Peyer's patch (tissue), 4 donors: ENCODE data around the gene SRGAP2C.
"Not testable (repeated sequence)": the region's sequence is repeated elsewhere in the genome, so short reads cannot be mapped to it uniquely, and the experiment has no call there.

Experiments
- POLR2A ChIP-seq, 2 donors: fragments of 450-650 bp; IDR thresholded peaks; one replicate each; pipeline ENCODE4 v1.5.1; 2017; ENCODE audit warnings: antibody characterized with exemption in 2 of 2, mild to moderate bottlenecking in 2 of 2, moderate library complexity in 2 of 2
- TF ChIP-seq, protein P1 (sequence below), 6 experiments: fragments of 450-650 bp in 4 of 6; fragments of 200-600 bp in 2 of 6; sonication (generic) in 1 of 6; IDR thresholded peaks; one replicate each; pipeline ENCODE4 v1.5.1; 2017 to 2019; ENCODE audit warnings: antibody characterized with exemption in 6 of 6, mild to moderate bottlenecking in 3 of 6, moderate library complexity in 1 of 6

DNA sequence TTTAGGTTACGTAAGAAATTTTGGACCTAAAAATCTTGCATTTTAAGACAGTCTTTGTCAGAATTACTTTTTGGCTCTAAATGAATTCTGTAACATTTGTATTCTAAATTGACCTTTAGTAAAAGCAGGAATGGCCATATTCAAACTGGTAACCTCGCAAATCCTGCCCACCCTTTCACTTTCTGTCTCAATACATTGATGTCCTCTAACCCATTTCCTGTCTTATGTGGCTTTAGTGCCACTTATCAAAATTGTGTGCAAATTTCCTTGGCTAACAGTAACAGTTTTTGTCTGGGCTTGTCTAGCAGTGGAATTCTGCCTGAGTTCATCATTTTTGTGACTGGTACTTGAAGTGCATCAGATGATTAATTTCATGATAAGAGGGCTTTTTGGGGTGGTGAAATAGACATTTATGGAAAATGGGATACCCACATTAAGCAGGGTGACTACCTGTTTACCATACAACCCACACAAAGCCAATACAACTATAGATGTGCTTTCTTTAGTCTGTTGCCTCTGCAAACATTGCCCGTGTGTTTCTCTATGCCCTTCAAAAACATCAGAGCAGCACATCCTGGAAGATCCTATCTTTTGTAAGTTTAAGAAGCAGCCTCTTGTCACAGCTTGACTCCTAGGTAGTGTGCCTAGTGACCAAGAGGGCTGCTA lies 205.3 kb downstream of the SRGAP2C start:
- TF ChIP-seq, protein P1, sequence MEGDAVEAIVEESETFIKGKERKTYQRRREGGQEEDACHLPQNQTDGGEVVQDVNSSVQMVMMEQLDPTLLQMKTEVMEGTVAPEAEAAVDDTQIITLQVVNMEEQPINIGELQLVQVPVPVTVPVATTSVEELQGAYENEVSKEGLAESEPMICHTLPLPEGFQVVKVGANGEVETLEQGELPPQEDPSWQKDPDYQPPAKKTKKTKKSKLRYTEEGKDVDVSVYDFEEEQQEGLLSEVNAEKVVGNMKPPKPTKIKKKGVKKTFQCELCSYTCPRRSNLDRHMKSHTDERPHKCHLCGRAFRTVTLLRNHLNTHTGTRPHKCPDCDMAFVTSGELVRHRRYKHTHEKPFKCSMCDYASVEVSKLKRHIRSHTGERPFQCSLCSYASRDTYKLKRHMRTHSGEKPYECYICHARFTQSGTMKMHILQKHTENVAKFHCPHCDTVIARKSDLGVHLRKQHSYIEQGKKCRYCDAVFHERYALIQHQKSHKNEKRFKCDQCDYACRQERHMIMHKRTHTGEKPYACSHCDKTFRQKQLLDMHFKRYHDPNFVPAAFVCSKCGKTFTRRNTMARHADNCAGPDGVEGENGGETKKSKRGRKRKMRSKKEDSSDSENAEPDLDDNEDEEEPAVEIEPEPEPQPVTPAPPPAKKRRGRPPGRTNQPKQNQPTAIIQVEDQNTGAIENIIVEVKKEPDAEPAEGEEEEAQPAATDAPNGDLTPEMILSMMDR (IDR thresholded peaks at IDR 0.05) = not testable (repeated sequence)
- not testable (repeated sequence) for TF ChIP-seq POLR2A (IDR thresholded peaks at IDR 0.05)
